Upper lobe of right lung (tissue), 1 donor: ENCODE results near the gene CCDC157. TPM values are rescaled to one million over a fixed set of nuclear protein-coding genes. Genes with fewer than 3 reads are reported as not detected.

Experiments used
- ATAC-seq: fragments of 200-7000 bp; cut with Tn5 transposase; one replicate; pipeline ENCODE4 v1.9.1; 2020; ENCODE audit warnings: mild to moderate bottlenecking, moderate library complexity
- DNase-seq: peaks from one replicate; pipeline ENCODE4 v3.0.0-alpha.2; 2020
- H3K27ac ChIP-seq: fragments of 200-600 bp; one replicate; pipeline ENCODE4 v1.8.0; 2022
- H3K27me3 ChIP-seq: fragments of 200-600 bp; one replicate; pipeline ENCODE4 v1.8.0; 2022; ENCODE audit warnings: mild to moderate bottlenecking
- H3K36me3 ChIP-seq: fragments of 200-600 bp; one replicate; pipeline ENCODE4 v1.8.0; 2022
- H3K4me1 ChIP-seq: fragments of 200-600 bp; one replicate; pipeline ENCODE4 v1.8.0; 2022
- H3K4me3 ChIP-seq: fragments of 200-600 bp; one replicate; pipeline ENCODE4 v1.8.0; 2022; ENCODE audit warnings: mild to moderate bottlenecking
- H3K9me3 ChIP-seq: fragments of 200-600 bp; one replicate; pipeline ENCODE4 v1.8.0; 2022
- CTCF ChIP-seq: fragments of 200-600 bp; IDR thresholded peaks from one replicate; pipeline ENCODE4 v1.8.0; 2022; ENCODE audit warnings: antibody characterized with exemption
- intact Hi-C: fragments of 100-400 bp; cut with DNase I; formaldehyde crosslinking; loops from one replicate; pipeline ENCODE4 v1.11.0; 2022
- total RNA-seq: library from RNA; stranded (reverse); fragmentation: NEBNext Ultra II Directional; extraction: Animal tissue kit (Norgen Biotek cat#: 25700); gene quantifications from one replicate; pipeline ENCODE4 v1.2.1, GENCODE V29; 2021
- donor health status: DM: no; HTN: yes; CAD: no; lungs with severe emphysema.

CCDC157 gene
- total RNA-seq, 1 donor from 2014 or later: 2.7 TPM

GRCh38 chr22:30361916-30362650, 5.3 kb downstream of the CCDC157 start:
- ATAC-seq: no peak
- no peak overlapping the region for H3K4me3 ChIP-seq
- H3K9me3 ChIP-seq: no peaks in the 10 kb centered on the region
- peaks cover 6% of the 10 kb centered on the region for H3K4me1 ChIP-seq
- TF ChIP-seq CTCF: no peak
- intact Hi-C loops: no loop called here
- no peaks in the 10 kb centered on the region for H3K27me3 ChIP-seq
- no peaks in the 10 kb centered on the region for H3K36me3 ChIP-seq
- no peak overlapping the region for H3K27ac ChIP-seq
- DNase-seq: no peak

GRCh38 chr22:30362651-30363281, 6.0 kb downstream of the CCDC157 start:
- Histone ChIP-seq H3K4me3 (no peak overlapping the region), H3K9me3 (no peaks in the 10 kb centered on the region), H3K27me3 (no peaks in the 10 kb centered on the region), H3K36me3 (no peaks in the 10 kb centered on the region), H3K27ac (no peak overlapping the region), H3K4me1 (no peaks in the 10 kb centered on the region)
- intact Hi-C loops: no loop called here
- no peak for TF ChIP-seq CTCF
- ATAC-seq (no peak), DNase-seq (no peak)

GRCh38 chr22:30365891-30366290, 9.1 kb downstream of the CCDC157 start:
- intact Hi-C loops: no loop called here
- Histone ChIP-seq H3K27ac (no peak overlapping the region), H3K36me3 (no peaks in the 10 kb centered on the region), H3K4me1 (no peaks in the 10 kb centered on the region), H3K4me3 (no peak overlapping the region), H3K9me3 (no peaks in the 10 kb centered on the region), H3K27me3 (no peaks in the 10 kb centered on the region)
- no peak for DNase-seq
- no peak for TF ChIP-seq CTCF
- no peak for ATAC-seq

- Histone ChIP-seq H3K9me3 (no peaks in the 10 kb centered on the region), H3K4me3 (no peak overlapping the region), H3K27me3 (no peaks in the 10 kb centered on the region), H3K36me3 (no peaks in the 10 kb centered on the region), H3K4me1 (no peaks in the 10 kb centered on the region), H3K27ac (no peak overlapping the region)
- intact Hi-C loops: no loop called here
- DNase-seq: no peak
- TF ChIP-seq CTCF: no peak
- no peak for ATAC-seq
These were observed 11.6 kb downstream of the CCDC157 start for GRCh38 chr22:30368420-30368819.

- no peak overlapping the region for H3K27ac ChIP-seq
- no peaks in the 10 kb centered on the region for H3K4me1 ChIP-seq
- no peak for TF ChIP-seq CTCF
- H3K9me3 ChIP-seq: no peaks in the 10 kb centered on the region
- no peak overlapping the region for H3K4me3 ChIP-seq
- H3K36me3 ChIP-seq: no peaks in the 10 kb centered on the region
- ATAC-seq (no peak), DNase-seq (no peak)
- intact Hi-C loops: no loop called here
- no peaks in the 10 kb centered on the region for H3K27me3 ChIP-seq
These were observed 13.9 kb downstream of the CCDC157 start for GRCh38 chr22:30370641-30371230.
